ENCODE results near the gene BNC2.

The BNC2 gene

DNA sequence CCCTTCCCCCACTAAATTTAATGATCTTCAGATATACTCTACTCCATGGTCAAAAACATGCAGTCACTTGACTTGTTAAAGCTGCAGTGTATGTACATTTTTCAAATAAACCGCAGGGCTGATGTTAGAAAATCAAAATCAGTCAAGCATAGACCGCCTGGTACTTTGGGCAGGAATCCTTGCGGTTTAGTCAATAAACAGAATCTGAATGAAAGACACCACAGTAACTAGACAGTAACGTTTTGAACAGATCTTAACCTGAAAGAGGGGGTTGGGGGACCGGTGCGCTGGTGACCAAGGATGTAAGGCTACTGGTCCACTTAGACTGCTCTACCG lies 188.8 kb downstream of the BNC2 start:
- Histone ChIP-seq H3K36me3 (ENCODE audit: insufficient read depth, low read length) (no peaks in the 10 kb centered on the region), H3K4me2 (ENCODE audit: low read depth, low read length, poor library complexity, severe bottlenecking) (peak overlapping the region; percentile 57), H3K27me3 (ENCODE audit: insufficient read depth, low read length, poor library complexity, severe bottlenecking) (no peaks in the 10 kb centered on the region), H3K4me3 (ENCODE audit: low read length, poor library complexity, severe bottlenecking) (peak overlapping the region; percentile 22), H3K4me1 (ENCODE audit: insufficient read depth, low read length, poor library complexity, severe bottlenecking) (peaks cover 33% of the 10 kb centered on the region), H3K9me3 (ENCODE audit: insufficient read depth, low read depth, low read length) (no peaks in the 10 kb centered on the region), H3K79me2 (ENCODE audit: insufficient read depth, low read length) (no peaks in the 10 kb centered on the region), H3K9me2 (replicated peaks; ENCODE audit: low read depth, low read length) (no peaks in the 10 kb centered on the region), H2AFZ (ENCODE audit: low read length) (no peak overlapping the region), H4K20me1 (ENCODE audit: insufficient read depth, low read length, poor library complexity, severe bottlenecking) (no peaks in the 10 kb centered on the region), H3F3A (ENCODE audit: low read depth) (0 out of 2 replicates have a peak, but pooled peaks cover 3% of the 10 kb centered on the region), H3K9ac (ENCODE audit: low read depth, low read length, poor library complexity, severe bottlenecking) (no peak overlapping the region)
- no peak for TF ChIP-seq EZH2phosphoT487 (IDR thresholded peaks at IDR 0.05; ENCODE audit: borderline replicate concordance)
- TF ChIP-seq, protein P1, sequence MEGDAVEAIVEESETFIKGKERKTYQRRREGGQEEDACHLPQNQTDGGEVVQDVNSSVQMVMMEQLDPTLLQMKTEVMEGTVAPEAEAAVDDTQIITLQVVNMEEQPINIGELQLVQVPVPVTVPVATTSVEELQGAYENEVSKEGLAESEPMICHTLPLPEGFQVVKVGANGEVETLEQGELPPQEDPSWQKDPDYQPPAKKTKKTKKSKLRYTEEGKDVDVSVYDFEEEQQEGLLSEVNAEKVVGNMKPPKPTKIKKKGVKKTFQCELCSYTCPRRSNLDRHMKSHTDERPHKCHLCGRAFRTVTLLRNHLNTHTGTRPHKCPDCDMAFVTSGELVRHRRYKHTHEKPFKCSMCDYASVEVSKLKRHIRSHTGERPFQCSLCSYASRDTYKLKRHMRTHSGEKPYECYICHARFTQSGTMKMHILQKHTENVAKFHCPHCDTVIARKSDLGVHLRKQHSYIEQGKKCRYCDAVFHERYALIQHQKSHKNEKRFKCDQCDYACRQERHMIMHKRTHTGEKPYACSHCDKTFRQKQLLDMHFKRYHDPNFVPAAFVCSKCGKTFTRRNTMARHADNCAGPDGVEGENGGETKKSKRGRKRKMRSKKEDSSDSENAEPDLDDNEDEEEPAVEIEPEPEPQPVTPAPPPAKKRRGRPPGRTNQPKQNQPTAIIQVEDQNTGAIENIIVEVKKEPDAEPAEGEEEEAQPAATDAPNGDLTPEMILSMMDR (conservative IDR thresholded peaks at IDR 0.05; ENCODE audit: low read length), result no peak

DNA sequence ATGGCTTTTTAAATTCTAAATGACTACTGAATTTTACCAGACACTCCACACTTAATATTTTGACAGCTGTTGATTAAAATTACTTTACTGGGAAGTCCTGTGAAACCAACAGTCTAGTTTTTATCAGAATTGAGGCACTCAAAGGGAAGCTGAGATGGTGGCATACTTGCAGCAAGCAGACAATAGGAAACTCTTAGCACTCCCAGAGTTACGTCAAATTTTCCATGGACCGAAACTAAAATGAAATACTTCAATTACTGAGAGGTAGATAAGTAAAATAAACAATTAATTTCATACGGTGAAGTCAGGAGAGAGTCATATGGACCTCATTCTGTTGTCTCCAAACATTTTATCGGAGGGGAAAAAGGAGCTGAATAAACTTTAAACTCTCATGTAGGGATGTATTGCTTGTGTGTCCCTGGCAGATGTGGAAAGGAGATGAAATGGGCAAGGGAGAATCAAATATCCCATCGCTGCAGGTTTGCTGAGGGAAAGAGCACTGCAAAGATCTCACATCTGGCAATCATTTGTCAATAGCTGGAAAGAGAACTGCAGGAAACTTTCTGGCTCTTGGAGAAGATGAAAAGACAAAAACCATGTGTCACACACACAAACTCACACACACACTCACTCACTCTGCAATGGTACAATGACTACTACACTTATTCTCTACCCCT lies 189.4 kb downstream of the BNC2 start:
- H2AFZ ChIP-seq (ENCODE audit: low read length), result no peak overlapping the region
- H3K36me3 ChIP-seq (ENCODE audit: insufficient read depth, low read length), result no peaks in the 10 kb centered on the region
- peak overlapping the region; percentile 57 for H3K4me2 ChIP-seq (ENCODE audit: low read depth, low read length, poor library complexity, severe bottlenecking)
- H3K4me1 ChIP-seq (ENCODE audit: insufficient read depth, low read length, poor library complexity, severe bottlenecking), result peaks cover 33% of the 10 kb centered on the region
- H3K79me2 ChIP-seq (ENCODE audit: insufficient read depth, low read length), result no peaks in the 10 kb centered on the region
- H3K9me2 ChIP-seq (replicated peaks; ENCODE audit: low read depth, low read length), result no peaks in the 10 kb centered on the region
- H4K20me1 ChIP-seq (ENCODE audit: insufficient read depth, low read length, poor library complexity, severe bottlenecking), result no peaks in the 10 kb centered on the region
- H3F3A ChIP-seq (ENCODE audit: low read depth), result 0 out of 2 replicates have a peak, but pooled peaks cover 3% of the 10 kb centered on the region
- no peaks in the 10 kb centered on the region for H3K9me3 ChIP-seq (ENCODE audit: insufficient read depth, low read depth, low read length)
- H3K9ac ChIP-seq (ENCODE audit: low read depth, low read length, poor library complexity, severe bottlenecking), result no peak overlapping the region
- H3K4me3 ChIP-seq (ENCODE audit: low read length, poor library complexity, severe bottlenecking), result peak overlapping the region; percentile 22
- no peak for TF ChIP-seq EZH2phosphoT487 (IDR thresholded peaks at IDR 0.05; ENCODE audit: borderline replicate concordance)
- TF ChIP-seq, protein P1 (conservative IDR thresholded peaks at IDR 0.05; ENCODE audit: low read length), result no peak
- H3K27me3 ChIP-seq (ENCODE audit: insufficient read depth, low read length, poor library complexity, severe bottlenecking), result no peaks in the 10 kb centered on the region

DNA sequence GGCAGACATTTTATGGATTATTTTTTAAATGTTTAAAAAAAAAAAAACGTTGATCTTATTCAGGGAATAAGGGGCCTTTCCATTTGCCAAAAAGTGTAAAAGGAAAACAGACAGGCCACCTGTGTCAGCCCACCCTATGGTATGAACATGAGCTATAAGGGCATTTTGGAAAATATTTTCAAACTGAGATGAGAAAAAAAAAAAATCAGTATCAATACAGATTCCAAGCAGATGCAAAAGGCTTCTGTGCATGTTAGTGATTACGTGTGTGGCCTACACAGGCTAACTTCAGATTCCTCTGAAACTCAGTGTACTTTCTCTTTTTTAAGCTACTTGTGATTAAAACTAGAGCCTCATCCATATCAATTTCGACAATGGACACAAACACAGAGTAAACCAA lies 189.9 kb downstream of the BNC2 start:
- no peaks in the 10 kb centered on the region for H3K79me2 ChIP-seq (ENCODE audit: insufficient read depth, low read length)
- TF ChIP-seq, protein P1 (conservative IDR thresholded peaks at IDR 0.05; ENCODE audit: low read length), result no peak
- no peak for TF ChIP-seq EZH2phosphoT487 (IDR thresholded peaks at IDR 0.05; ENCODE audit: borderline replicate concordance)
- no peaks in the 10 kb centered on the region for H3K36me3 ChIP-seq (ENCODE audit: insufficient read depth, low read length)
- H3K4me2 ChIP-seq (ENCODE audit: low read depth, low read length, poor library complexity, severe bottlenecking), result no peak overlapping the region
- peaks cover 33% of the 10 kb centered on the region for H3K4me1 ChIP-seq (ENCODE audit: insufficient read depth, low read length, poor library complexity, severe bottlenecking)
- H3K4me3 ChIP-seq (ENCODE audit: low read length, poor library complexity, severe bottlenecking), result no peak overlapping the region
- no peak overlapping the region for H3K9ac ChIP-seq (ENCODE audit: low read depth, low read length, poor library complexity, severe bottlenecking)
- no peaks in the 10 kb centered on the region for H3K9me2 ChIP-seq (replicated peaks; ENCODE audit: low read depth, low read length)
- no peaks in the 10 kb centered on the region for H4K20me1 ChIP-seq (ENCODE audit: insufficient read depth, low read length, poor library complexity, severe bottlenecking)
- no peak overlapping the region for H2AFZ ChIP-seq (ENCODE audit: low read length)
- no peaks in the 10 kb centered on the region for H3K9me3 ChIP-seq (ENCODE audit: insufficient read depth, low read depth, low read length)
- H3F3A ChIP-seq (ENCODE audit: low read depth), result 0 out of 2 replicates have a peak, but pooled peaks cover 3% of the 10 kb centered on the region
- H3K27me3 ChIP-seq (ENCODE audit: insufficient read depth, low read length, poor library complexity, severe bottlenecking), result no peaks in the 10 kb centered on the region

Measured in Loucy (cell line).